OCI-M2 (cell line): ENCODE results near the gene DLGAP1.

Experiments used
- DNase-seq: peaks from one replicate; lab custom pipeline; 2025; ENCODE audit not compliant: unreplicated experiment; lab: John Stamatoyannopoulos, UW

The DLGAP1 gene

DNA sequence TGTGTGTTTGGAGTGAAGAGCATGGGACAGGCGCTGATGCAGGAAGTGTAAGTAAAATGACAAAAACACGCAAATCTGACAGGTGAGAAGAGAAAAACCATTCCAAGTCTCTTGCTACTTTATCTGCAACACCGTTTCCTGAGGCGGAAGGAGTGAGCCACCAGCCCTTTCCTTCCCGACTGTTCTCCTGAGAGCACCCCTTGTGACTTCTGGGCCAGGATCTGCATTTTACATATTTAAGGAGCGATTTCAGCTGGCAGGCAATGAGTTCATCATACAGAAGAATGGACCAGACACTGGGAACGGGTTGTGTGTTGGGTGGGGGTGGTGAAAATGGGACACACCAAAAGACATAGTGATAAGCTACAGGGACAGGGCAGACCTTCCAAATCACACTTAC is 727.8 kb downstream of the DLGAP1 start:
- DNase-seq, result no peak

DNA sequence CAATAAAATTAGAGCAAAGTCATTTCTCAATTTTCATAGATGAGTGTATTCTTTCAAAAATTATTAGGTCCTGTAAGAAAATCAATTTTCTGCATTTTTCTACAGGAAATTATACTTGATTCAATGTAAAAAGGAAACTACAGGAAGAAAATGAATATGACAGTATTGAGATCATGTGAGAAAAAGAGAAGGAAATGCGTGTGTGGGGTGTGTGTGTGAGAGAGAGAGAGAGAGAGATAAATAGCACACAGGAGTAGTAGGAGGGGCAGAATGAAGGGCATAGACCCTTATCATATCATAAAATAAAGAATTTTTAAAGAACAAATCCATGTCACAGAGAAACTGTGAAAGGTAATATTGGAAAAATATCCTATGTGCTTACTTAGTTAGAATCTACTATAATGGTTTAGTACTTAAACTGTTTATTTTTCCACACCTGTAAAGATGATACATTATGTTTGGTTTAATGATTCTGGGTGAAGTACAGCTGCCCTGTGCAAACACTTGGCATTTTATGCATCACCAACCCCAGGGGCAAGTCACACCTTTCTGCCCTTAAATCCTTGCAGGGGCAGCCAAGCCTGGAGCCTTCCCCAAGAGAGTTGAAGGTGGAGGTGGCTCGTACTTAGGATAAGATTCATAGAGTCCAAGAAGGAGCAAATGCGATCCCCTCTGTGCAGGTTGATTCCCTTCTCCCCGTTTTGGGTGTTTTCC is 728.7 kb downstream of the DLGAP1 start:
- DNase-seq, result no peak

DNA sequence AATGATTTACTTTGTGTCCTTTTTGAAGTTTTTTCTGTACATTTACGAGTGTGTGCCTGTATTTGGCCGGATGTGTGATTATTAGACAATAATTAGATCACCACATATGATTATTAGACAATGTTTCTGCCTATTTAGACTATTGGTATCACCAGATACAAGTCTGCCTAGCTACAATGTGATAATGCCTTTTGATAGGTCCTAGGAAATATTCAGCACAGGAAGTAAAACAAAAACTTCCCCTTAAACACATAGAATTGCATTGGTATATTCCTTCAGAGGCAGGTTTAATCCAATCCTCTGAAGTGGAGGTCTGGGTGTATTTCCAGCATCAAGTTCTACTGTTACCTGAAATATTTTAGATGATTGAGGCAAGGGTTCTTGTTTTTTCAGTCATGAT is 730.0 kb downstream of the DLGAP1 start:
- DNase-seq, result no peak

DNA sequence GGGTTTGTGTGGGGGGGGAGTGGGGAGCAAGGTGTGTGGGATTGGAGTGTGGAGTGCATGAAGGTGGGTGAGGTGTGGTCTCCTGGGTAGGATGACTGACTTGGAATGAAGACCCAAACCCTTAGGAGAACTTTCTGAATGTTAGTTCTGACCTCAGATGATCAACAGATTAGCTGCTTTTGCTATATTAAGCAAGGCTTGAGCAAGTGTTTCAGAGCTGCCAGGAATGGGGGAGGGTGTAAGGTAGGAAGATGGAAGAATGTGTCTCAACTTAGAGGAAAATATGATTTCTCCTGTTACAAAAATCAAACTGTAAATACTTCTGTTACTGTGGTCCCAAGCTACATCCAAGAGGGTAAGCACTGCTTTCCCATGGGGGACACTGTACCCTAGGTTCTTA is 731.6 kb downstream of the DLGAP1 start:
- DNase-seq, result no peak

DNA sequence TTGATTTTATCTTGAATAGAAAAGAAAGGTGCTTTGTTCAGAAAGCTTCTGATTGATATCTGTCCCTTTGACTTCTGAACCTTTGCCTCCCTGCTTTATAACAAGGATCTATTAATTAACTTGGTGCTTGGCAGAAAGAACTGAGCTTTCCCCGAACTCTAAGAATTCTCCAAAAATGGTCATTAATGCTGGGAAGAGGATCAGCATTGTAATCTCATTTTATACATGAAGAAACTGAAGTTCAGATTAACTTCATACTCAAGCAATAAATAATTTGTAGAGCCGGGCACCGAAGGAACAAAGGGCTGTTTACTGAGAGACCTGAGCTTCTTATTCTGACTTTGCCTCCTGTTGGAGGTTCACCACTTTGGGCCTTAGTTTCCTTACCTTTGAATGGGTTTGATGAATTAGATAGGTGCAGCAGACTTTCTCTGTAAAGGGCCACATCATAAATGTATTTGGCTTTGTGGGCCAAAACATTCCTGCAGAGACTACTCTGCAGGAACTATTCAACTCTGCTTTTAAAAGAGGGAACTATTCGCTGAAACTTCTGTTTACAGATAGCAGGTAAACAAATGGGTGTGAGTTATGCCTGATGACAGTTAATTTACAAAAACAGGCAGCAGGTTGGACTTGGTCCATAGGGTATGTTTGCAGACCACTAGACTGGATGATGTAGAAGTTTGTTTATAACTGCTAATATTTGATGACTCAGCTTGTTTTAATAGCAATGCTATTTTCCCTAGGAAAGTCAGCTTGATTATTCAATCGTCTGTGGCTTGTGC is 732.3 kb downstream of the DLGAP1 start:
- DNase-seq, result no peak

DNA sequence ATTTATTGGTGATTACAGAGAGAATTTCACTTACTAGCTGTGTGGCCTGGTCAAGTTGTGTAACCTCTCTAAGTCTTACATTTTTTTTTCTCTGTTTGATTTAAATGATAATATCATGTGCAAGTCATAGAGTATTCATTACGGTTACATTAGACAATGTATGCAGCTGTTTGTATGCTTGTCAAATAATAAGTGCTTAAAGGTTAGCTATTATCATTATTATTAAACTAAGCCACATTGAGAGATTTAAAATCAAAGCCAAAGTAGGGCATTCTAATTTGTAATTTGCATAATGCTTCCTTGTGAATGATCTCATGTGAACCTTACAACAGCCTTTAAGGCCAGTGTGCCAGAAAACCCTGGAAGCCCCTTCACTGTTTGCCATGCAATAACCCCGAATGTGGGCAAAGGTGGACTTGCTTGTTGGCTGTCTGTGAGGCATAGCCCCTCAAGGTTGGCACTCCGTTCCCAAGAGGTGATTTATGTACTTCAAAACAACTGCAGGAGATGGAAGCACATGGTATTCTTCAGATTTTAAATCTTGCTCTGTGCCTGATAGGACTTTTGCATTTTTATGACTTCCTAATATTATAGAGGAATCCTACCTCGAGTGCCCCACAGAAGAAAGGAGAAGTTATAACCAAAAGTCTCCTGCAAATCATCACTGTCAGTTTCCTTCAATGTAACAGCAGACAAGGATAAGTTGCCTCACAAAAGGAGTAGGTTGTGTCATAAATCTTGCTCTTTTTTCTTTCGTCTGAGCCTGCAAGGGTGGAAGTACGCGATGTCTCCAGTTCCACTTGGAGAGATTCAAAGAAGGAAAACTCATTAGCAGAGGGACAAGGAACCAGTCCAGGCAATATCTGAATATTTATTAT is 733.1 kb downstream of the DLGAP1 start:
- no peak for DNase-seq

DNA sequence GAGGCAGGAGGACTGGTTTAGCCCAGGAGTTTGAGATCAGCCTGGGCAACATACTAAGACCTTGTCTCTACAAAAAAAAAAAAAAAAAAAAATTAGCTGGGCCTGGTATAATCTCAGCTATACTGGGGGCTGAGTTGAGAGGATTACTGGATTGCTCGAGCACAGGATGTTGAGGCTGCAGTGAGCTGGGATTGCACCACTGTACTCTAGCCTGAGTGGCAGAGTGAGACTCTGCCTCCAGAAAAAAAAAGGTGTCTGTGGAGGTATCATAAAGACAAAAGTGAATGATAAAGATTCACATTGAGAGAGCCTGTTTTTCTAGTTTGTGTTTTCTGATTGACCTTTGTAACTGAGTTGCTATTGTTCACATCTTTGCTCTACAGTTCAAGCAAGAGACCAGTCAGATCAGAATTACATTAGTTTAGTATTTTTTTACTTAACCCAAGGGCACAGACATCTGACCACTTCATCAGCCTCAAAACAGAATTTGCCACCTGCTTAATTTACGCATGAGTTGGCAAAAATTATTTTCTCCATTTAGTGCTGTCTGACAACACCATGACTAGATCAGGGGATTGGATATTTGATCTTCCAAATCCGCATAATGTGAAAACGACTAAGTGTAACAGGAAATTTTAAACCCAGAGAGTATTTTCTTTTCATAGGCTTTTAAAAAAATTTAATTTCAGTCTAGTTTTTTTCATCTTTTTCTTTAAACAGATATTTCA is 734.1 kb downstream of the DLGAP1 start:
- DNase-seq, result no peak

DNA sequence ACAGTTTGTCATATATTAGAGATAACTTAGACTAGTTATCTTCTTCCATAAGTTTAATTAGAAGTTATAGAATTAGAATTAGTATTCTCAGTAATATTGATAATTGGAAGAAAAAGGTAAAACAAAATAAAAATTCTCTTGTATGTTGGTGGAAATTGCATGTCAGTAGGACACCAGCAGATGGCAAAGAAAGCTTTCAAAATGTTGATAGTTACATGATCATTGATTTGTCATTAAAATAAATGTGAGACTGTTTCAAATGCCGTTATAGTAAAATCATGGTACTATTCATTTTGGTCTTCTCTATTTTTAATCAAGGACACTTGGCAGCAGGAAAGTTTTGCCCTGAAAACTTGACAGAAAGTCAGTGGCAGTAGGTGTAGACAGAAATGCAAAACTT is 734.9 kb downstream of the DLGAP1 start:
- DNase-seq, result no peak

DNA sequence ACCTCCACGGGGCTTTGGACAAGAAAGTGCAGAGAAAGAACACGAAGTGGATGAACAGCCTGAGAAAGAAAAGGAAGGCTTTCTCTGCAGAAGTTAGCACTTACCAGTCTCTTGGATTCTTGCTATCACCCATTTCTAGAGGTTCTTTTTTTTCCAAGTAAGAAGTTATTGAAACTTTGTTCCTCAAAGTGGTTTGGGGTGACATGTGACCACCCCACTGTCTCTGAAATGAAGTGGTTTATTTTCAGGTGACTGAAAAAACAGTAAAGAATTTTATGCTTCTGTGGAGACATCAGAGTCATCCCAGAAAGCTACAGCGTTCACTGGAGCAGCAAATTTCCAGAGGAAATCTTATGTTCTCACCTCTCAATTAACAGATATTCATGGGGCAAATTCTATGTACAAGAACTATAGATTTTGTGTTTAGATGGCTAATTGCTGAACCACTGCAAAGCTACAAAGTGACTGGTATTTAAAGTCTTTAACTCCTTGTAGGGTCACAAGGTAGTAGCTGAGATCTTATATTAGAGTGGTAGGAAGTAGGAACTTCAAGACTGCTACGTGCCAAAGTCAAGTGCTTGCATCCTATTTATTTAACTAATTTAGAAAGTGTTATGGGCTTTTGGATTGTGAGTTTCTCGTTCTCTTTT is 737.6 kb downstream of the DLGAP1 start:
- DNase-seq, result no peak

DNA sequence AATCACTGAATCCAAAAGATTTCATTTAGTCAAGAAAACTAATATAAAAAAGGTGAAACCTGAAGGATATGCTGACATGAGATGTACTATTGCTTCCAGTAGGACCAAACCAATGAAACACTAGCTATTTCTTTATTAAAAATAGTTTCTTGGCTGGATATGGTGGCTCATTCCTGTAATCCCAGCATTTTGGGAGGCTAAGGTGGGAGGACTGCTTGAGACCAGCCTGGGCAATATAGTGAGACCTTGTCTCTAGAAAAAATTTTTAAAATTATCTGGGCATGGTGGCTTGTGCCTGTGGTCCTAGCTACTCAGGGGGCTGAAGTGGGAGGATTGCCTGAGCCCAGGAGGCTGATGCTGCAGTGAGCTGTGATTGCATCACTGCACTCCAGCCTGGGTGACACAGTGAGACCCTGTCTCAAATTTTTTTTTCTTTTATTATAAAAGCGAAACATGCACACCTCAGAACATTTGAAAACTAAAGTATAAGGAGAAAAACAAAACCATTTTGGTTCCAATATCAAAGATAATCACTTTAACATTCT is 738.9 kb downstream of the DLGAP1 start:
- no peak for DNase-seq

DNA sequence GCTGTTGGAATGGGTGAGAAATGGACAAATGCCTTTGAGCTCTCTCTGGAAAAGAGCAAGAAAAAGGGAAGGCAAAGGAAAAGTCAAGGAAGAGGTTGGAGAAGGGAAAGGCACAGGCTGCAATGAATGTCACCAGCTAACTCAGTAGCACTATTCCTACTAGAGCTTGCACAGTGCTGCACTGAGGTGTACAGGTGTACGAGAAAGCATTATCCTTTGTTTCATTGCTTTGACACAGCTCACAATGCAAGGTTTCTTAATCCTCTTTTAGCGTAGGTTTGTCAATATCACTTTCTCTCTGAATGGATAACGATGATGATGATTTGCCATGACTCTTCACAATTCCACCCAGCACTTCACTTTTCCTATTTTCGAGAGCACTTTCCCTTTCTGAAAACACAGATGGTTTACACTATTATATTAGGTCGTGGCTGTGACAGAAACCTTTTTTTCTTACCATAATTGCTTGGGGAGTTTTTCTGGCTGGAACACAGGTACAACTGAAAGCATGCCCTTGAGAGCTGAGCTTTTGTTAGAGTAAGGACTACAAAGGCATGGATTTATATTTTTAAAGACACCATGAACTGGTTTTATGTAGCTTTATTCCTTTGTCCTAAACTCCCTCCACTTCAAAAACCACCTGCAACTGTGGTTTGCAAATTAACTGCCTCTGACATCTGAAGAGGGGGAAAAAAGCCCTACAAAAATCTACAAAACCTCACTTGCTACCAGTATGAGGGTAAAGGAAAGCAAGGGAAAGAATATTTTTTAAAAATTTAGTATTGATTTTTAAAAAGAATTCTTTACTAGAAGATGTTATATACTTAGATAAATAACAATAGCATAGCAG is 739.7 kb downstream of the DLGAP1 start:
- no peak for DNase-seq

DNA sequence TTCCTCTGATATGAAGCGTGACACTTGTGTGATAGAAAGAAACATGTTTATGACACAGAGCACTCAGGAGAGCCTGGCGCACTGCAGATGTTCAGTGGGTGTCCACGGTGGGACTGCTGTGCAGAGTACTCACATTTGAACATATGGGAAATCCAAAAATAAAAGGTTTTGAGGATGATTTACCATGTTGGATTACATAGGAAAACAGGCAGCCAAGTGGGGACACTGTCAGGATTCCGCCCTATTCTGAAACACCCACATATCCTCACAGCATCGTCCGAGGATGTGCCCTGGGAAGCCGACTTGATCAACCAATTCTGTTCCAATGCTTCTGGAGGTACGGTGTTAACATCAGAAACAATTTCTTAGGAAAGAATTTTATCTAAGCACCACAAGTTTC is 741.4 kb downstream of the DLGAP1 start:
- no peak for DNase-seq

DNA sequence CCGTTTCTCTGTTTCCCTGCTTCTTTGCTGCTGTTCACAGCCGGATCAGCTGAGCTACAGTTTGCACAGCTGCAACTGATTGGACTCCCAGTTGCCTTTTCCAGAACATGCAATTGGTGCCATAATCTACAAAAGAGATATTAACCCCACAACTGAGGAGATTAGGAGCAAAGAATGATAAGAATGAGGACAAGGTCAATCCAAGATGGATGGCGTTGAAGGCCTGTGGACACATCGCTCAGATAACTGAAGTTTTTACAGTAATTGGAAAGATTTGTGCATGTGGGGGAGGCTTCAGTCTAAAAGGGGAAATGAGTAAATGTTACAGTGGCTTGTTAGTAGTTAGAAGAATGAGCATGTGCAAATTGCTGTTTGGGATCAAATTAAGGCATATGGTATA is 741.9 kb downstream of the DLGAP1 start:
- DNase-seq, result no peak

DNA sequence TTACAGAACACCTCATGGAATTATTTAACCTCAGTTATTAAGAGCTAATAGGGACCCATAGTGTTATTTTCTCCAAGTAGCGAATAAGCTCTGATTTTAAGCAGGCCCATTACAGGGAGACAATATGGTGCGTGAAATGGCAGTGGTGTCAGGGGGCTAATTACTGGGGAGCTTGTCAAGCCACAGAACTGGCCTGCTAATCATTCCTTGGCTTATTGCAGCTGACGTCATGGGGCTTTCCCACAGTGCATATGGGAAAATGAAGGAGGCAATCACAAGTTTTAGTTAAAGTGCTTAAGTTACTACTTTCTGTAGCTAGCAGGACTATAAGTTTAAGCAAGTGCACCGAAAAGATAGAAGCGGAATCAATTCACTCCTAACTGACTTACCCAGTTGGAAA is 742.6 kb downstream of the DLGAP1 start:
- no peak for DNase-seq

DNA sequence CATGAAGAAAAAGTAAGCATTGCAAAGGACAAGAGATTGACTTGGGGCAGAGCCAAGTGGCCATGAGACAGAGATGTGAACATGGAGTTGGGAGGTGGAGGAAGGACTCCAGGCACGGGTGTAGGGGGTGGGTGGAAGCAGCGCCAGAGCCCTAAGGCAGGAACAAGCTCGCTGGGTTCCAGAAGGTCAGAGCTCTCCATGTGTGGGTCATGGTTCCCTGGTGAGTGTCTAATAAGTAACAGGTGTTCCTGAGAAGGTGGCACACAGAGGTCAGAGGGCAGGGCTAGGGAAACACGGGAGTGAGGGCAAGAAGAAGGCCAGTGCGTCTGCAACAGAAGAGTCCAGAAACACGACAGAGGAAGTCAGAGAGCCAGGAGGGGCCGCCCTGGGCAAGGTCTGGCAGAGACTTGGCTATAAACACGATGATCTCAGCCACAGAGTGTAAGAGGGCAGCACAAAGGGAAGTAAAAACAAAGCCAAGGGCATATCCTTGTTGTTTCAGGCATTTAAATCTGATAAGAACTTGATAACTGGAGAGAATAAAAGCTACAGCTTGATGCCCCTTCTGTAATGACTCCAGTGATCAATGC is 744.3 kb downstream of the DLGAP1 start:
- no peak for DNase-seq

DNA sequence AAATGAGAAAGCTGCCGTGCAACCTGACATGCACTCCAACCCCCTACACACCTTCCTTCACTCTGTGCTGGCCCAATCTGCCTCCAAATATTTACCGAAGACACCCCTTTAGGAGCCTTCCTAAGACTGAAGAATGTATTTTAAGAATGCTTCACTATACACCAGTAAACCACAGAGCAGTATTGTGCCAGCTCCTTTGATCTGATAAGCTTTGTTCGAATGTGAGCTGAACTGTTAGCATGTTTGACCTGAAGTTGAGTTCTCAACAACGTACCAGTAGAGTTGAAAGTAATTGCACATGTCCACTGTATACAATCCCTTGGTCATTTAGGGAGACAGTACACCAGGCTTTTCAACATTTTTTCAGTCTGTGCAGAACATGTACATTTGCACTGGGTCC is 745.9 kb downstream of the DLGAP1 start:
- no peak for DNase-seq

DNA sequence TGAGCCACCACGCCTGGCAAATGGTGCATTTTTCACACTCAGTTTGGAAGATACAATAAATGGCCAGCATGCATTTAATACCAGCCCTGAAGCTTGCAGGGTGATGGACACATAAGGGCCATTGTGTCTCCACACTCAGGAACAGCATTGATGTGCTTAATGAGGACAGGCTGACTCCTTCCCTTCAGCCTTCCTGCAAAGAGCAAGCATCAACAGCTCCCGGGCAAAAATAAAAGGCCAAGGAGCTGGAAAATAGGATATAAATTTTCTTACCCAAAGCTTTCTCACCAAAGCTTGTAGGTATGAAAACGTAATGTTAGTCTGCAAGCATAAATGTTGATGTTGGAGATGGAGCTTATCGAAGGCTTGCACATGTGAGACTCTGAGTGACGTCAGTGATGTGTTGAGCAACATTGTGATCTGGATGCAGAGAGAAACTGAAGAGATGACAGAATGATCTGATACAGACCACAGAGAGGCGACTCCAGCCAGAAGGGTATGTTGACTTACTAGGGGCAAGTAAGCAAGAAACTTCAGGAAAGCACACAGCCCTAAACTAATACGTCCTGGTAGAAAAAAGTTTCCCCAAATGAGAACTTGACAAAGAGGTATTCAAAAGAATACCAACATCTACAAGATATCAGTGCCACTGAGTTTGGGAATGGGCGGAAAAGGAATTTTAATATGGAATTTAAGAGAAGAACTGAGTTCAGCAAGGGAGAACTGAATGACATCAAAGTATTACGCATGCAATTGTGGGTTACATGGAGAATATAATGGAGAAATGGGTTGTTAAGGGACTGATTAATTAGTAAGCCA is 748.6 kb downstream of the DLGAP1 start:
- DNase-seq, result no peak
